RWPE2 (cell line): ENCODE data around the gene DGKD.

Experiments used
- ATAC-seq: fragments of 200-7000 bp; cut with Tn5 transposase; 3 replicates; pipeline ENCODE4 v1.9.1; 2021; ENCODE audit warnings: low read depth
- DNase-seq: peaks from one replicate; pipeline ENCODE4 v3.0.0-alpha.2; 2020; ENCODE audit warnings: low spot score
- H3K27ac ChIP-seq: fragments of 450-650 bp; 2 replicates; pipeline ENCODE4 v1.5.1; 2017; ENCODE audit warnings: mild to moderate bottlenecking; ENCODE audit not compliant: poor library complexity, severe bottlenecking
- H3K27me3 ChIP-seq: fragments of 250-450 bp; sonication (Bioruptor Pico); 2 replicates; pipeline ENCODE4 v1.5.1; 2021; ENCODE audit warnings: mild to moderate bottlenecking, moderate library complexity; ENCODE audit not compliant: insufficient read depth, poor library complexity, severe bottlenecking
- H3K36me3 ChIP-seq: fragments of 250-450 bp; sonication (Bioruptor Pico); 2 replicates; pipeline ENCODE4 v1.5.1; 2020; ENCODE audit warnings: low read depth, mild to moderate bottlenecking, moderate library complexity
- H3K4me1 ChIP-seq: fragments of 250-450 bp; sonication (Bioruptor Pico); 2 replicates; pipeline ENCODE4 v1.5.1; 2021; ENCODE audit warnings: mild to moderate bottlenecking, moderate library complexity; ENCODE audit not compliant: insufficient read depth, poor library complexity, severe bottlenecking
- H3K4me3 ChIP-seq: fragments of 250-450 bp; sonication (Bioruptor Pico); 2 replicates; pipeline ENCODE4 v1.5.1; 2021; ENCODE audit warnings: mild to moderate bottlenecking, moderate library complexity; ENCODE audit not compliant: severe bottlenecking
- H3K9me3 ChIP-seq: fragments of 250-450 bp; sonication (Bioruptor Pico); 2 replicates; pipeline ENCODE4 v1.5.1; 2021; ENCODE audit warnings: mild to moderate bottlenecking, moderate library complexity; ENCODE audit not compliant: severe bottlenecking
- TF ChIP-seq, protein P1 (sequence below): fragments of 450-650 bp; IDR thresholded peaks from one replicate; pipeline ENCODE4 v1.5.1; 2017; ENCODE audit warnings: mild to moderate bottlenecking, moderate library complexity; ENCODE audit not compliant: poor library complexity, severe bottlenecking

Gene DGKD

DNA sequence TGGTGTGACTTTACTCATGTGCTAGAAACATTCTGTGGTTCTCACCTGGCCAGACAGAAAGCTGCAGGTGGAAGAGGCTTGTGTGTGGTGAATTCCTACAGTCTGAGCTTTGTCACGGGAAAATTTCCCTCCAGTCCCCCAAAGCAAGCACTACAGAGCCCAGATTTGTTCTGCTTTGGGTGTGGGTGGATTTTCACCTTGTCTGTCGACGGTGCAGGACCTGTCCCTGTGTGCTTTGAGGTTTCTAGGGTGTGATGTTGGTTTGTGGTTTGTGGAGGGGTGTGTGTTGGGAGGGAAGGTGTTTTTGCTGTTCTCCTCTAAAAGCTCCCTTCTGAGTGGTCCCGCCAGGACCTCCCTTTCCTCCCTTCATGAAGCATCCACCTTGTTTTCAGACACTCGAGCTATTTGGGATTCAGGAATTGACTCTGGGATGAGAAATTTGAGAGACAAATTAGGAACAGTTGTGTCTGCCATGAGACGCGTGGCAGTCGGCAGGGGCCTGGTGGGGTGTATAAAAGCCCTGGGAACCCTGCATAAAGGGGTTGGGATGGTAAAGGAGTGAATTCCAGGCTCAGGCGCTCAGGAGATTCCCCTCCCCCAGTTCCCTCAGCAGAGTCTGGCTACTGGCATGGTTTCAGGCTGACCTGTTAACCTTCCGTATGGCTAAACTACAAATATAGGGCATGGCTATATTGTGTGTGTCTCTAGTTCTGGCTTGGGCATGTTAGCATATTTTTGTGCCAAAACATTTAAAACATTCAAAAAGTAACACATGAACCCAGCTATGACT, 65.5 kb downstream of the DGKD start:
- Histone ChIP-seq H3K4me3 (no peak overlapping the region), H3K27ac (peak overlapping the region; percentile 98), H3K9me3 (no peaks in the 10 kb centered on the region), H3K27me3 (no peaks in the 10 kb centered on the region), H3K4me1 (peaks cover 53% of the 10 kb centered on the region), H3K36me3 (no peaks in the 10 kb centered on the region)
- ATAC-seq, result no peak
- DNase-seq, result no peak
- TF ChIP-seq, protein P1, sequence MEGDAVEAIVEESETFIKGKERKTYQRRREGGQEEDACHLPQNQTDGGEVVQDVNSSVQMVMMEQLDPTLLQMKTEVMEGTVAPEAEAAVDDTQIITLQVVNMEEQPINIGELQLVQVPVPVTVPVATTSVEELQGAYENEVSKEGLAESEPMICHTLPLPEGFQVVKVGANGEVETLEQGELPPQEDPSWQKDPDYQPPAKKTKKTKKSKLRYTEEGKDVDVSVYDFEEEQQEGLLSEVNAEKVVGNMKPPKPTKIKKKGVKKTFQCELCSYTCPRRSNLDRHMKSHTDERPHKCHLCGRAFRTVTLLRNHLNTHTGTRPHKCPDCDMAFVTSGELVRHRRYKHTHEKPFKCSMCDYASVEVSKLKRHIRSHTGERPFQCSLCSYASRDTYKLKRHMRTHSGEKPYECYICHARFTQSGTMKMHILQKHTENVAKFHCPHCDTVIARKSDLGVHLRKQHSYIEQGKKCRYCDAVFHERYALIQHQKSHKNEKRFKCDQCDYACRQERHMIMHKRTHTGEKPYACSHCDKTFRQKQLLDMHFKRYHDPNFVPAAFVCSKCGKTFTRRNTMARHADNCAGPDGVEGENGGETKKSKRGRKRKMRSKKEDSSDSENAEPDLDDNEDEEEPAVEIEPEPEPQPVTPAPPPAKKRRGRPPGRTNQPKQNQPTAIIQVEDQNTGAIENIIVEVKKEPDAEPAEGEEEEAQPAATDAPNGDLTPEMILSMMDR, result no peak

DNA sequence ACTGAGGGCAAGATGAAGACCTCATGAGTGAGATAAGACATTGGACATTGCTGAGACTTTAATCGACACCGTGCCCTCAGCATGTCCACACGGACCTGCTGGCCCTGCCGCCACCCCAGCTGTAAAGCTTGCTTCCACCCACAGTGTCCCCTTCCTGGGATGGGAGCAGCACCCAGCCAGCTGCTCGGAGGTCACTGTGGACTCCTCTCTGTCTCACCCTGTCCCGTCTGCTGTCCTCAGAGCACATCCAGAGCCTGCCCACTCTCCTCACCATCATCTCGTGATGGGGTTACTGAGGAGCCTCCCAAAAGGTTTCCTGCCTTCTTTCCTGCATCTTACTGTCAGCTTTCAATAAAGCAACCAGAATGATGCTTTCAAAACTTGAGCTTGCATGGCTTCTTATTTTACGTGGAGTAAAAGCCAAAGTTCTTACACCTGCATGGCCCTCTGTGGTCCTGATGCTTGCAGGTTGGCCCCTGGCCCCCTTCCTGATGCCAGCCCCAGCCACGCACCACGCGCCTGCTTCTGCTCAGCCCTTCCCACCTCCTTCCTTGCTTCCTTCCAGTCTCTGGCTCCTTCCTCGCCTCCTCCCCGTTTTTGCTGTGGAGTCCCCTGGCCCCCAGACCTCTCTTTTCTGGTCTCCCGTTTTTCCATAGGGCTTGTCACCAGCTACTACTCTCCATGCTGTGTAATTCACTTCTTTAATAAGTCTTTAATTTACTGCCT, 67.0 kb downstream of the DGKD start:
- H3K4me1 ChIP-seq, result peaks cover 43% of the 10 kb centered on the region
- no peaks in the 10 kb centered on the region for H3K9me3 ChIP-seq
- H3K4me3 ChIP-seq, result no peak overlapping the region
- H3K36me3 ChIP-seq, result no peaks in the 10 kb centered on the region
- peak overlapping the region; percentile 74 for H3K27ac ChIP-seq
- H3K27me3 ChIP-seq, result no peaks in the 10 kb centered on the region
- TF ChIP-seq, protein P1, result no peak
- no peak for ATAC-seq
- DNase-seq, result no peak

DNA sequence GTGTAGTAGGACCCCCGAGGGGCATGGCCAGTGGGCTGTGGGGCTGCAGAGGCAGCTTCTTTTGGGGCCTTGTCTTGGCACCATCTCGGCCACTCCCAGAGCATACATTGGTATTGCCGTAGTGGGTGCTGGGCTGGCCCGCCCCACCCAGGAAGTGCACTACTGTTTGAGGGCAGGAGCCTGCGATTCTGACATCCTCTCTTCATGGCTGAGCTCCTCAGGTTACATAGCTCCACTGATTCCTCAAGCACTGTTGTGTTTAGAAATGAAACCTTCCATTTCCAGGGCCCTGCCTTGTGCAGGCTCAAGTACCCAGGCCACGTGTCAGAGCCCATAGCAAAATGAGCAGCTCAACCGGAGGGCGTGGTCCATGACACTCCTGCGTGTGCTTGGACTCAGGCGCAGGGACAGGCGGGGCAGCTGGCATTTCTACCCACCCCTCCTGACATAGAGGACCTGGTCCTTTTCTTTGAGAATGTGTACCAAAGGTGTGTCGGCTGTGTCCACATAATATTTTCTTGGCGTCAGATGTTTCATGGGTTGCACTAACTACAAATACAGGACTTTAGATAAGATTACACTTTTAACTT, 67.9 kb downstream of the DGKD start:
- Histone ChIP-seq H3K4me3 (no peak overlapping the region), H3K36me3 (no peaks in the 10 kb centered on the region), H3K27ac (peak overlapping the region; percentile 74), H3K4me1 (peaks cover 45% of the 10 kb centered on the region), H3K27me3 (no peaks in the 10 kb centered on the region), H3K9me3 (no peaks in the 10 kb centered on the region)
- TF ChIP-seq, protein P1, result no peak
- ATAC-seq (peak; percentile 81), DNase-seq (no peak)

DNA sequence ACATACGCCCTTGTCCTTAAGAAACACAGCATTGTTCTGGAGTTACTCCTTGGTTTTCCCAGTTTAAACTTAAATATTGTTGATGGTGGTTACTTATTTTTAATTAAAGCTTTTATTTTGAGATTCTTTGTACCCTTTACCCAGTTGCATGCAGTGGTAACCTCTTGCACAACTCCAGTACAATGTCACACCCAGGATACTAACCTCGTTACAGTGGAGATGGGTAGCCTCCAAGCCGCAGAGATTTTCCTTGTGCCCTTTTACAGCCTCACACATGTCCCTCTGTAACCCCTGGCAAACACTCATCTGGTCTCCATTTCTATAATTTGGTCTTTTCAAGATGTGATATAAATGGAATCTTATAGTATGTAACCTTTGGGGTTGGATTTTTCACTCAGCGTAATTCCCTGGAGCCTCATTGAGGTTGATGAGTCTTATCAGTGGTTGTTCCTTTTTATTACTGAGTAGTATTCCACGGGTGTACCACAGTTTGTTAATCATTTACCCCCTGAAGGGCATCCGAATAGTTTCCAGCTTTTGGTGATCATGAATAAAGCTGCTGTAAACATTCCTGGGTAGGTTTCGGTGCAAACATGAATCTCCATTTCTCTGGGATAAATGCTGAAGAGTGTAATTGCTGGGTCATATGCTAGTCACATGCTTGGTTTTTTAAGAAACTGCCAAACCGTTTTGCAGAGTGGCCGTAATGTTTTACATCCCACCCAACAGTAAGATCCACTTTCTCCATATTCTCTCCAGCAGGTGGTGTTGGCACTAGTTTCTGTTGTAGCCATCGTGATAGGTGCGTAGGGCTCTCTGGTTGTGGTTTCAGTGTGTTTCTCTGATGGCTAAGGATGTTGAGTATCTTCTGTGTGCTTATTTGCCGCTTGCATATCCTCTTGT, 68.6 kb downstream of the DGKD start:
- no peak for DNase-seq
- Histone ChIP-seq H3K9me3 (no peaks in the 10 kb centered on the region), H3K4me1 (peaks cover 45% of the 10 kb centered on the region), H3K27me3 (no peaks in the 10 kb centered on the region), H3K27ac (peak overlapping the region; percentile 74), H3K4me3 (no peak overlapping the region), H3K36me3 (no peaks in the 10 kb centered on the region)
- ATAC-seq, result no peak
- TF ChIP-seq, protein P1, result no peak
